Vagina (tissue), 2 donors: ENCODE results near the gene NAA80.

Source experiments
- POLR2A ChIP-seq, 2 donors: fragments of 450-650 bp; IDR thresholded peaks; one replicate each; pipeline ENCODE4 v1.6.1; 2017; ENCODE audit warnings: antibody characterized with exemption in 2 of 2, mild to moderate bottlenecking in 2 of 2, moderate library complexity in 2 of 2
- TF ChIP-seq, protein P1 (sequence below), 3 experiments: fragments of 450-650 bp in 2 of 3; fragments of 200-600 bp in 1 of 3; sonication (generic) in 1 of 3; IDR thresholded peaks; one replicate each; pipeline ENCODE4 v1.5.1; 2017 to 2019; ENCODE audit warnings: antibody characterized with exemption in 3 of 3, mild to moderate bottlenecking in 2 of 3, moderate library complexity in 2 of 3

DNA sequence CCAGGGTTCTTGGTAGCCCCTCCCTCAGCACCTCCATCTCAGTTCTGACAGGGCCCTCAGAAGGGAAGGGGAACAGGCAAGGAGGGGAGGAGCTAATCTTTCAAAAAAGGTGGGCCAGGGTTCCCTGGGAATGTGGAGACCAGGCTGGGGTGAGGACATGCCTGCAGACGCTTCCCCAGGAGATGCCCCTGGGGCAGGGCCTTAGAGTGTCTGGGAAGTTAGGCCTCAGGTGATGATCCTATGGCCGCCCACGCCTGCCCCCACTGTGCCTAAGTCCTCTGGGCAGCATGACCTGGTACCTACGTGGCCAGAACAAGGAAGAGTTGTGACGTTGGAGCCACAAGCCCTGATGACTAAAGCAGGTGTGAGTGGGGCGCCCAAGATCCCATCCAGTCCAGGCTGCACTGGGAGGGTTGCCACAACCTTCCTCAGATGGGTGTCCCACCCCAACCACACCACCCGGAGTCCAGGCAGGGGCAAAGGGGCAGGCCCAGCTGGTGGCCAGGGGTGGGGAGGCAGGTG lies 34.2 kb downstream of the NAA80 start:
- TF ChIP-seq, protein P1, sequence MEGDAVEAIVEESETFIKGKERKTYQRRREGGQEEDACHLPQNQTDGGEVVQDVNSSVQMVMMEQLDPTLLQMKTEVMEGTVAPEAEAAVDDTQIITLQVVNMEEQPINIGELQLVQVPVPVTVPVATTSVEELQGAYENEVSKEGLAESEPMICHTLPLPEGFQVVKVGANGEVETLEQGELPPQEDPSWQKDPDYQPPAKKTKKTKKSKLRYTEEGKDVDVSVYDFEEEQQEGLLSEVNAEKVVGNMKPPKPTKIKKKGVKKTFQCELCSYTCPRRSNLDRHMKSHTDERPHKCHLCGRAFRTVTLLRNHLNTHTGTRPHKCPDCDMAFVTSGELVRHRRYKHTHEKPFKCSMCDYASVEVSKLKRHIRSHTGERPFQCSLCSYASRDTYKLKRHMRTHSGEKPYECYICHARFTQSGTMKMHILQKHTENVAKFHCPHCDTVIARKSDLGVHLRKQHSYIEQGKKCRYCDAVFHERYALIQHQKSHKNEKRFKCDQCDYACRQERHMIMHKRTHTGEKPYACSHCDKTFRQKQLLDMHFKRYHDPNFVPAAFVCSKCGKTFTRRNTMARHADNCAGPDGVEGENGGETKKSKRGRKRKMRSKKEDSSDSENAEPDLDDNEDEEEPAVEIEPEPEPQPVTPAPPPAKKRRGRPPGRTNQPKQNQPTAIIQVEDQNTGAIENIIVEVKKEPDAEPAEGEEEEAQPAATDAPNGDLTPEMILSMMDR (IDR thresholded peaks at IDR 0.05), result no peak
- TF ChIP-seq POLR2A (IDR thresholded peaks at IDR 0.05), result no peak
